Smooth muscle cell (in vitro differentiated cells): ENCODE measurements around the gene NAA40. TPM values are rescaled to one million over a fixed set of nuclear protein-coding genes. Genes with fewer than 3 reads are reported as not detected.

ENCODE experiments used
- DNase-seq: peaks from one replicate; lab custom pipeline; 2025; ENCODE audit not compliant: unreplicated experiment; lab: John Stamatoyannopoulos, UW
- H2AFZ ChIP-seq: fragments of 200-600 bp; sonication (generic); 2 replicates; pipeline ENCODE4 v1.6.0; 2016; ENCODE audit warnings: antibody characterized with exemption, low read depth, mild to moderate bottlenecking
- H3F3A ChIP-seq: fragments of 200-600 bp; sonication (generic); 2 replicates; pipeline ENCODE4 v1.6.0; 2017; ENCODE audit warnings: antibody characterized with exemption, low read depth
- H3K27ac ChIP-seq: fragments of 200-600 bp; sonication (generic); 2 replicates; pipeline ENCODE4 v1.5.1; 2016; ENCODE audit warnings: low read depth, mild to moderate bottlenecking
- H3K27me3 ChIP-seq: fragments of 200-600 bp; sonication (generic); 2 replicates; pipeline ENCODE4 v1.6.1; 2016; ENCODE audit warnings: low read depth, mild to moderate bottlenecking
- H3K36me3 ChIP-seq: fragments of 200-600 bp; sonication (generic); 2 replicates; pipeline ENCODE4 v1.5.1; 2016; ENCODE audit warnings: low read depth
- H3K4me1 ChIP-seq: fragments of 200-600 bp; sonication (generic); 2 replicates; pipeline ENCODE4 v1.5.1; 2016; ENCODE audit warnings: low read depth
- H3K4me2 ChIP-seq: fragments of 200-600 bp; sonication (generic); 2 replicates; pipeline ENCODE4 v1.6.0; 2016; ENCODE audit warnings: mild to moderate bottlenecking
- H3K4me3 ChIP-seq: fragments of 200-600 bp; sonication (generic); 2 replicates; pipeline ENCODE4 v1.5.1; 2016; ENCODE audit warnings: mild to moderate bottlenecking
- H3K79me2 ChIP-seq: fragments of 200-600 bp; sonication (generic); 2 replicates; pipeline ENCODE4 v1.6.0; 2016; ENCODE audit warnings: low read depth, mild to moderate bottlenecking
- H3K9ac ChIP-seq: fragments of 200-600 bp; sonication (generic); 2 replicates; pipeline ENCODE4 v1.6.0; 2016; ENCODE audit warnings: low read depth
- H3K9me3 ChIP-seq: fragments of 200-600 bp; sonication (generic); replicated peaks from 2 replicates; pipeline ENCODE4 v1.5.1; 2016; ENCODE audit warnings: low read depth
- H4K20me1 ChIP-seq: fragments of 200-600 bp; sonication (generic); 2 replicates; pipeline ENCODE4 v1.6.0; 2016; ENCODE audit warnings: low read depth
- CTCF ChIP-seq: fragments of 200-600 bp; sonication (generic); IDR thresholded peaks from 2 replicates; pipeline ENCODE4 v1.5.1; 2017; ENCODE audit warnings: borderline replicate concordance, mild to moderate bottlenecking, antibody characterized with exemption; ENCODE audit not compliant: insufficient read depth, poor library complexity, severe bottlenecking
- WGBS: methylation state at CpG from one replicate; pipeline ENCODE4 v1.1.7; 2016; ENCODE audit warnings: low lambda C conversion rate; 5-methylcytosine and 5-hydroxymethylcytosine counted together
- polyA plus RNA-seq: library from polyadenylated mRNA; unstranded; fragments of >200 nt; fragmentation: Nextera tagmentation; extraction: Ambion mirVana; gene quantifications from 2 replicates; pipeline ENCODE4 v1.2.1, GENCODE V29; 2016
- total RNA-seq: library from RNA; depleted of rRNA; stranded (reverse); fragments of >200 nt; gene quantifications from 2 replicates; pipeline ENCODE4 v1.2.3, GENCODE V29; 2014

NAA40 gene
- total and polyA plus RNA-seq, 2 experiments from 2014 or later, result 7.6 to 11.3 TPM

GRCh38 chr11:63906087-63906486 is 32.7 kb upstream of the NAA40 start:
- DNase-seq, result no peak
- Histone ChIP-seq H3K4me2 (no peak overlapping the region), H3K9ac (no peak overlapping the region), H3K9me3 (no peaks in the 10 kb centered on the region), H3K36me3 (no peaks in the 10 kb centered on the region), H2AFZ (no peak overlapping the region), H4K20me1 (peaks cover under 1% of the 10 kb centered on the region), H3F3A (peaks cover 4% of the 10 kb centered on the region), H3K27me3 (no peaks in the 10 kb centered on the region), H3K4me1 (peaks cover 23% of the 10 kb centered on the region), H3K79me2 (no peaks in the 10 kb centered on the region), H3K4me3 (no peak overlapping the region), H3K27ac (no peak overlapping the region)
- WGBS, result 96% methylated on average over 4 of the region's 4 CpGs
- no peak for TF ChIP-seq CTCF

GRCh38 chr11:63906585-63906984 is 32.2 kb upstream of the NAA40 start:
- no peaks in the 10 kb centered on the region for H3K9me3 ChIP-seq

GRCh38 chr11:63907063-63907462 is 31.7 kb upstream of the NAA40 start:
- H3K9ac ChIP-seq, result no peak overlapping the region
- no peak for TF ChIP-seq CTCF
- H4K20me1 ChIP-seq, result no peaks in the 10 kb centered on the region
- no peaks in the 10 kb centered on the region for H3K36me3 ChIP-seq
- H3K27me3 ChIP-seq, result no peaks in the 10 kb centered on the region
- no peak overlapping the region for H3K27ac ChIP-seq
- H3K4me1 ChIP-seq, result peaks cover 27% of the 10 kb centered on the region
- DNase-seq, result no peak
- no peak overlapping the region for H3K4me3 ChIP-seq
- no peak overlapping the region for H2AFZ ChIP-seq
- WGBS, result 88% methylated on average over 6 of the region's 6 CpGs
- no peaks in the 10 kb centered on the region for H3K79me2 ChIP-seq
- H3K9me3 ChIP-seq, result no peaks in the 10 kb centered on the region
- H3K4me2 ChIP-seq, result no peak overlapping the region
- peaks cover 6% of the 10 kb centered on the region for H3F3A ChIP-seq

More at GRCh38 chr11:63906585-63906984, 32.2 kb upstream of the NAA40 start:
- WGBS, result 96% methylated on average over 7 of the region's 7 CpGs
- Histone ChIP-seq H3K36me3 (no peaks in the 10 kb centered on the region), H3K27ac (no peak overlapping the region), H3K79me2 (no peaks in the 10 kb centered on the region), H3K4me3 (no peak overlapping the region), H3F3A (peaks cover 5% of the 10 kb centered on the region), H3K9ac (no peak overlapping the region), H3K4me1 (peaks cover 27% of the 10 kb centered on the region), H3K27me3 (no peaks in the 10 kb centered on the region), H3K4me2 (no peak overlapping the region), H2AFZ (no peak overlapping the region), H4K20me1 (no peaks in the 10 kb centered on the region)
- DNase-seq, result no peak
- TF ChIP-seq CTCF, result peak; percentile 28

- 91% methylated on average over 21 of the region's 21 CpGs for WGBS
- TF ChIP-seq CTCF, result no peak
- no peaks in the 10 kb centered on the region for H3K9me3 ChIP-seq
- H3K9ac ChIP-seq, result no peak overlapping the region
- H4K20me1 ChIP-seq, result no peaks in the 10 kb centered on the region
- no peaks in the 10 kb centered on the region for H3K79me2 ChIP-seq
- H3K27ac ChIP-seq, result no peak overlapping the region
- H3F3A ChIP-seq, result peaks cover 13% of the 10 kb centered on the region
- H3K27me3 ChIP-seq, result no peaks in the 10 kb centered on the region
- DNase-seq, result no peak
- H2AFZ ChIP-seq, result no peak overlapping the region
- H3K4me3 ChIP-seq, result no peak overlapping the region
- H3K36me3 ChIP-seq, result no peaks in the 10 kb centered on the region
- H3K4me1 ChIP-seq, result peaks cover 27% of the 10 kb centered on the region
- H3K4me2 ChIP-seq, result no peak overlapping the region
Measured at GRCh38 chr11:63907808-63908530, 30.8 kb upstream of the NAA40 start.
